GM12878 (cell line): ENCODE results near the gene DEFB126. TPM values are rescaled to one million over a fixed set of nuclear protein-coding genes. Genes with fewer than 3 reads are reported as not detected.

Experiments
- ATAC-seq: fragments of 200-7000 bp; cut with Tn5 transposase; 3 replicates; pipeline ENCODE4 v1.9.1; 2020; ENCODE audit warnings: mild to moderate bottlenecking, moderate library complexity
- Bru-seq: library from RNA; stranded (reverse); fragments of 400-500 nt; gene quantifications from one replicate; lab custom pipeline; 2021; lab: Mats Ljungman, UMichigan
- BruChase-seq, 2 experiments: library from RNA; stranded (reverse); fragments of 400-500 nt; gene quantifications; one replicate each; lab custom pipeline; 2021; lab: Mats Ljungman, UMichigan
- BruUV-seq: library from RNA; stranded (reverse); fragments of 400-500 nt; replicated peaks from 2 replicates; lab custom pipeline; 2021; lab: Mats Ljungman, UMichigan
- CTCF ChIA-PET: fragments of 300-600 bp; sonication (Branson Sonifier 250); formaldehyde crosslinking; extraction: SDS; loops from one replicate; lab custom pipeline; 2021; ENCODE audit warnings: inconsistent platforms; lab: Yijun Ruan, JAX
- POLR2A ChIA-PET: fragments of 350-600 bp; formaldehyde crosslinking; extraction: SDS; loops from one replicate; lab custom pipeline; 2021; ENCODE audit warnings: inconsistent platforms; lab: Charles Lee
- RAD21 ChIA-PET: fragments of 300-600 bp; sonication (Branson Sonifier 250); formaldehyde crosslinking; loops from one replicate; lab custom pipeline; 2023; ENCODE audit warnings: antibody characterized with exemption; ENCODE audit not compliant: unreplicated experiment; lab: Charles Lee
- SMC1A ChIA-PET: fragments of 300-600 bp; sonication (Branson Sonifier 250); formaldehyde crosslinking; loops from one replicate; lab custom pipeline; 2023; ENCODE audit not compliant: unreplicated experiment, uncharacterized antibody; lab: Charles Lee
- DNase-seq: peaks from one replicate; pipeline ENCODE4 v3.0.0-alpha.2; 2011; ENCODE audit warnings: low read depth, low spot score
- FAIRE-seq: peaks from 3 replicates; lab custom pipeline; 2011; peaks lifted over from hg19 to GRCh38; lab: Jason Lieb, UNC
- H2AFZ ChIP-seq: 2 replicates; pipeline ENCODE4 v1.6.0; 2011; ENCODE audit warnings: low read depth, low read length, control low read depth; ENCODE audit not compliant: control insufficient read depth
- H3K27ac ChIP-seq: 2 replicates; pipeline ENCODE4 v1.5.1; 2011; ENCODE audit warnings: control low read depth; ENCODE audit not compliant: control insufficient read depth, insufficient read depth
- H3K27me3 ChIP-seq, 2 experiments: replicated peaks in 1 of 2; 2 replicates each; pipeline versions ENCODE4 v1.6.0 to v1.6.1; 2011; ENCODE audit warnings: low read length in 1 of 2; ENCODE audit not compliant: control insufficient read depth in 2 of 2, insufficient read depth in 2 of 2
- H3K36me3 ChIP-seq, 2 experiments: 2 replicates each; pipeline ENCODE4 v1.5.1; 2011; ENCODE audit warnings: low read length in 1 of 2; ENCODE audit not compliant: control insufficient read depth in 2 of 2, insufficient read depth in 2 of 2
- H3K4me1 ChIP-seq: 2 replicates; pipeline ENCODE4 v1.6.1; 2011; ENCODE audit warnings: mild to moderate bottlenecking, low read length, moderate library complexity, mixed read lengths; ENCODE audit not compliant: control insufficient read depth, insufficient read depth
- H3K4me2 ChIP-seq: 2 replicates; pipeline ENCODE4 v1.6.0; 2011; ENCODE audit warnings: control low read depth; ENCODE audit not compliant: control insufficient read depth, insufficient read depth
- H3K4me3 ChIP-seq: fragments of 200-600 bp; sonication (generic); 2 replicates; pipeline ENCODE4 v1.5.1; 2016
- H3K79me2 ChIP-seq: 2 replicates; pipeline ENCODE4 v1.6.0; 2011; ENCODE audit warnings: low read length; ENCODE audit not compliant: control insufficient read depth, insufficient read depth
- H3K9ac ChIP-seq: 2 replicates; pipeline ENCODE4 v1.8.0; 2011; ENCODE audit warnings: low read length, control low read depth, mixed read lengths; ENCODE audit not compliant: control insufficient read depth, insufficient read depth
- H3K9me3 ChIP-seq: replicated peaks from 3 replicates; pipeline ENCODE4 v1.5.1; 2011; ENCODE audit warnings: mild to moderate bottlenecking, low read length; ENCODE audit not compliant: control insufficient read depth, insufficient read depth
- H4K20me1 ChIP-seq: 2 replicates; pipeline ENCODE4 v1.6.0; 2011; ENCODE audit not compliant: control insufficient read depth, insufficient read depth
- ATF2 ChIP-seq: IDR thresholded peaks from 2 replicates; pipeline ENCODE4 v1.6.1; 2012; ENCODE audit warnings: low read length, inconsistent platforms
- ATF3 ChIP-seq: IDR thresholded peaks from 2 replicates; pipeline ENCODE4 v1.6.1; 2011; ENCODE audit warnings: low read depth, mild to moderate bottlenecking, low read length, moderate library complexity, borderline replicate concordance; ENCODE audit errors: extremely low read depth
- MEF2A ChIP-seq: IDR thresholded peaks from 2 replicates; pipeline ENCODE4 v1.6.1; 2011; ENCODE audit warnings: low read depth, mild to moderate bottlenecking, low read length, moderate library complexity; ENCODE audit not compliant: insufficient read depth
- NKRF ChIP-seq: fragments of 450-650 bp; conservative IDR thresholded peaks from 2 replicates; pipeline ENCODE4 v1.6.1; 2017; ENCODE audit warnings: mild to moderate bottlenecking, moderate library complexity
- PRDM15 ChIP-seq: fragments of 450-650 bp; formaldehyde crosslinking; IDR thresholded peaks from 2 replicates; pipeline ENCODE4 v1.4.0; 2020; ENCODE audit warnings: mild to moderate bottlenecking, moderate library complexity
- SMAD5 ChIP-seq: IDR thresholded peaks from 2 replicates; pipeline ENCODE4 v1.6.1; 2016; ENCODE audit warnings: antibody characterized with exemption, low read depth
- ZNF592 ChIP-seq: fragments of 450-650 bp; IDR thresholded peaks from 2 replicates; pipeline ENCODE4 v1.6.1; 2017; ENCODE audit warnings: mild to moderate bottlenecking, moderate library complexity
- WGBS: methylation state at CpG from one replicate; pipeline ENCODE4 v1.1.6; 2016; ENCODE audit warnings: low lambda C conversion rate; ENCODE audit not compliant: insufficient replicate concordance, insufficient coverage; ENCODE audit errors: missing lambda C conversion rate; 5-methylcytosine and 5-hydroxymethylcytosine counted together
- in situ Hi-C: fragments of 300-500 bp; cut with MboI; formaldehyde crosslinking; loops from 9 replicates; pipeline ENCODE4 v1.14.3; 2018; ENCODE audit warnings: mixed read lengths
- intact Hi-C: fragments of 100-400 bp; cut with micrococcal nuclease; formaldehyde crosslinking; loops from one replicate; pipeline ENCODE4 v1.14.2; 2022; ENCODE audit not compliant: unreplicated experiment
- long read RNA-seq, 2 experiments: library from polyadenylated mRNA; unstranded; transcript quantifications; one replicate each; pipeline ENCODE4 v2.0.0, GENCODE V29; 2019 to 2020
- polyA minus RNA-seq, 3 experiments: library from RNA; depleted of rRNA, polyadenylated mRNA; stranded (reverse); fragments of >200 nt; gene quantifications; 2 replicates each; pipeline ENCODE4 v1.2.3, GENCODE V29; 2011
- polyA plus RNA-seq, 11 experiments: library from polyadenylated mRNA; depleted of rRNA in 4 of 11; unstranded in 6 of 11; stranded (reverse) in 5 of 11; fragments of >200 nt; fragmentation: Nextera tagmentation in 4 of 11; fragmentation: Illumina TruSeq in 1 of 11; extraction: Ambion mirVana in 4 of 11; extraction: Trizol in 1 of 11; gene quantifications; 1 replicate in 1 of 11; 2 replicates in 10 of 11; pipeline versions ENCODE4 v1.2.1 to v1.2.3, GENCODE V29; 2011 to 2016; ENCODE audit warnings: inconsistent platforms in 2 of 11, missing spikeins in 2 of 11, low read depth in 1 of 11
- total RNA-seq, 4 experiments: library from RNA; depleted of rRNA in 3 of 4; stranded (reverse); fragments of >200 nt in 3 of 4; fragmentation: Illumina TruSeq in 1 of 4; extraction: Trizol in 1 of 4; gene quantifications; 2 replicates each; pipeline versions ENCODE4 v1.2.1 to v1.2.3, GENCODE V29; 2013 to 2021

The DEFB126 gene
- total RNA-seq (2013; cell fraction: nucleolus; rRNA removed) = not detected in 2 replicates
- total RNA-seq (2014; rRNA removed) (not detected in 2 replicates), total RNA-seq (2014; rRNA removed; fragmentation: Illumina TruSeq; extraction: Trizol) (not detected in 2 replicates), total RNA-seq (2021) (not detected in 2 replicates), polyA plus RNA-seq (2011; rRNA removed) (not detected in 2 replicates), polyA plus RNA-seq (2014; fragmentation: Illumina TruSeq; extraction: Trizol) (not detected in 2 replicates), polyA plus RNA-seq (2014; fragmentation: Nextera tagmentation; extraction: Ambion mirVana) (not detected), polyA plus RNA-seq (2014; rRNA removed) (not detected in 2 replicates), polyA plus RNA-seq (2016; fragmentation: Nextera tagmentation; extraction: Ambion mirVana) (not detected), polyA minus RNA-seq (2011; rRNA and poly(A)+ RNA removed) (not detected in 2 replicates), Bru-seq, nascent RNA (not detected), BruChase-seq, experiment 1, labeled RNA remaining after a 6-hour chase (not detected), BruChase-seq, experiment 2, labeled RNA remaining after a 2-hour chase (not detected)
- not detected for polyA plus RNA-seq (2011; ENCODE audit: low read depth)
- polyA plus RNA-seq (2011; cell fraction: cytosol; rRNA removed) = not detected in 2 replicates
- not detected in 2 replicates for polyA plus RNA-seq (2011; cell fraction: nucleus; rRNA removed)
- polyA plus RNA-seq (2012) = not detected in 2 replicates
- not detected in 2 replicates for polyA minus RNA-seq (2011; cell fraction: cytosol; rRNA and poly(A)+ RNA removed)
- polyA minus RNA-seq (2011; cell fraction: nucleus; rRNA and poly(A)+ RNA removed) = not detected in 2 replicates
- long read RNA-seq, experiment 1 = 0 reads
- long read RNA-seq, experiment 2 = 0 reads

GRCh38 chr20:142290-142689 is at the start of gene DEFB126:
Gene DEFB126 (plus strand): TSS chr20:142590. CDS start chr20:142629, 39 bp downstream.
- ATAC-seq (no peak), FAIRE-seq (no peak), DNase-seq (no peak)
- H2AFZ ChIP-seq = no peak within 1 kb of the TSS
- H3K4me3 ChIP-seq = no peak within 1 kb of the TSS
- ChIA-PET POLR2A (no interaction called here), RAD21 (no interaction called here), CTCF (no interaction called here), SMC1A (no interaction called here)
- H3K27ac ChIP-seq = no peak within 1 kb of the TSS
- no peak within 1 kb of the TSS for H3K4me2 ChIP-seq
- no peaks in the 10 kb centered on the region; the same call in 2 of the 3 replicates for H3K9me3 ChIP-seq
- in situ Hi-C loops = no loop called here
- H3K27me3 ChIP-seq = no peaks in the 10 kb centered on the region; a peak in 2 of 4 replicates
- H3K9ac ChIP-seq = no peak within 1 kb of the TSS
- intact Hi-C loops = no loop called here
- H3K4me1 ChIP-seq = no peaks in the 10 kb centered on the region
- BruUV-seq = no TSS peak
- 0% methylated on average over 1 of the region's 1 CpG for WGBS
- H3K79me2 ChIP-seq = no peaks in the 10 kb centered on the region
- no peaks in the 10 kb centered on the region for H3K36me3 ChIP-seq
- no peaks in the 10 kb centered on the region for H4K20me1 ChIP-seq
- TF ChIP-seq NKRF (no peak), SMAD5 (no peak), ZNF592 (no peak), ATF3 (no peak), ATF2 (no peak), PRDM15 (no peak), MEF2A (no peak)
